Osteoblast (primary cell): Measurements from ENCODE around the gene AZIN2. TPM values are rescaled to one million over a fixed set of nuclear protein-coding genes. Genes with fewer than 3 reads are reported as not detected.

ENCODE experiments used
- DNase-seq: peaks from one replicate; pipeline ENCODE4 v3.0.0; 2011; ENCODE audit warnings: low spot score, mixed read lengths; ENCODE audit not compliant: insufficient read length; ENCODE audit errors: missing footprints
- H2AFZ ChIP-seq: 2 replicates; pipeline ENCODE4 v1.6.0; 2011; ENCODE audit warnings: mild to moderate bottlenecking, low read length
- H3K27ac ChIP-seq: 2 replicates; pipeline ENCODE4 v1.5.1; 2011; ENCODE audit warnings: mild to moderate bottlenecking, low read depth, low read length, moderate library complexity
- H3K27me3 ChIP-seq: 2 replicates; pipeline ENCODE4 v1.6.0; 2012; ENCODE audit warnings: mild to moderate bottlenecking, control low read depth, inconsistent platforms, low read length, moderate library complexity; ENCODE audit not compliant: insufficient read depth
- H3K36me3 ChIP-seq: 2 replicates; pipeline ENCODE4 v1.5.1; 2011; ENCODE audit warnings: mild to moderate bottlenecking, low read length, control low read depth, moderate library complexity; ENCODE audit not compliant: insufficient read depth
- H3K4me1 ChIP-seq: 2 replicates; pipeline ENCODE4 v1.5.1; 2011; ENCODE audit warnings: mild to moderate bottlenecking, low read length, control low read depth, moderate library complexity; ENCODE audit not compliant: insufficient read depth
- H3K4me2 ChIP-seq: 2 replicates; pipeline ENCODE4 v1.6.0; 2011; ENCODE audit warnings: mild to moderate bottlenecking, low read length; ENCODE audit not compliant: insufficient read depth
- H3K4me3 ChIP-seq: fragments of 200-600 bp; sonication (generic); 3 replicates; pipeline ENCODE4 v1.5.1; 2012; ENCODE audit warnings: mild to moderate bottlenecking, low read length, inconsistent platforms; ENCODE audit not compliant: insufficient read depth
- H3K79me2 ChIP-seq: 2 replicates; pipeline ENCODE4 v1.6.0; 2012; ENCODE audit warnings: mild to moderate bottlenecking, low read length, control low read depth, inconsistent platforms; ENCODE audit not compliant: insufficient read depth
- H3K9me3 ChIP-seq: 2 replicates; pipeline ENCODE4 v1.5.1; 2011; ENCODE audit warnings: low read depth, low read length, control low read depth
- H4K20me1 ChIP-seq: 2 replicates; pipeline ENCODE4 v1.6.0; 2012; ENCODE audit warnings: mild to moderate bottlenecking, low read length, control low read depth; ENCODE audit not compliant: insufficient read depth
- total RNA-seq: library from RNA; depleted of rRNA; stranded (reverse); fragments of >200 nt; gene quantifications from 2 replicates; pipeline ENCODE4 v1.2.3, GENCODE V29; 2012
- TF ChIP-seq, protein P1 (sequence below): IDR thresholded peaks from 2 replicates; pipeline ENCODE4 v1.5.1; 2011; ENCODE audit warnings: mild to moderate bottlenecking, low read depth, low read length, moderate library complexity; ENCODE audit errors: extremely low read depth

Gene AZIN2
- total RNA-seq, 1 donor = 18.8 TPM

DNA sequence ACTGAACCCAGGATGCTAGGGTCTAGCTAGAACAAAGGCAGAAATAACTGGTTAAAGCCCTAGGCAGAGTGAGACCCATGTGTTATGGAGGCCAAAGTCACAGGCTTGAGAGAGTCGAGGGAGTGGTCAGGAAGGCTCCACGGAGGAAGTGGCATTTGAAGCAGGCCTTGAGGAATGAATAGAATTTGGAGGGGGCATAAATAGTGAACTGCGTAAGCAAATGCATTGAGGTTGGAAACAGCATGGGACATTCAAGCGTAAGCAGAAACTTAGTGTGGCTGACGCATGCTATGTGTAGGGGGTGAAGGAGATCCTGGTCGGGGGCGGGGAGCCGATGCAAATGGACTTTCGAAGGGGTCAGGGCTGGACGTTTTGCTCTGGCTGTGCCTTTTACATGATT lies 11.5 kb downstream of the AZIN2 start:
- no peak for DNase-seq
- Histone ChIP-seq H3K27ac (no peak overlapping the region), H3K36me3 (no peaks in the 10 kb centered on the region), H3K9me3 (no peaks in the 10 kb centered on the region), H3K27me3 (no peaks in the 10 kb centered on the region), H2AFZ (no peak overlapping the region), H3K4me3 (no peak overlapping the region), H4K20me1 (no peaks in the 10 kb centered on the region), H3K4me1 (peaks cover 17% of the 10 kb centered on the region), H3K79me2 (no peaks in the 10 kb centered on the region), H3K4me2 (no peak overlapping the region)
- TF ChIP-seq, protein P1, sequence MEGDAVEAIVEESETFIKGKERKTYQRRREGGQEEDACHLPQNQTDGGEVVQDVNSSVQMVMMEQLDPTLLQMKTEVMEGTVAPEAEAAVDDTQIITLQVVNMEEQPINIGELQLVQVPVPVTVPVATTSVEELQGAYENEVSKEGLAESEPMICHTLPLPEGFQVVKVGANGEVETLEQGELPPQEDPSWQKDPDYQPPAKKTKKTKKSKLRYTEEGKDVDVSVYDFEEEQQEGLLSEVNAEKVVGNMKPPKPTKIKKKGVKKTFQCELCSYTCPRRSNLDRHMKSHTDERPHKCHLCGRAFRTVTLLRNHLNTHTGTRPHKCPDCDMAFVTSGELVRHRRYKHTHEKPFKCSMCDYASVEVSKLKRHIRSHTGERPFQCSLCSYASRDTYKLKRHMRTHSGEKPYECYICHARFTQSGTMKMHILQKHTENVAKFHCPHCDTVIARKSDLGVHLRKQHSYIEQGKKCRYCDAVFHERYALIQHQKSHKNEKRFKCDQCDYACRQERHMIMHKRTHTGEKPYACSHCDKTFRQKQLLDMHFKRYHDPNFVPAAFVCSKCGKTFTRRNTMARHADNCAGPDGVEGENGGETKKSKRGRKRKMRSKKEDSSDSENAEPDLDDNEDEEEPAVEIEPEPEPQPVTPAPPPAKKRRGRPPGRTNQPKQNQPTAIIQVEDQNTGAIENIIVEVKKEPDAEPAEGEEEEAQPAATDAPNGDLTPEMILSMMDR = no peak

GRCh38 chr1:33093004-33093403 lies 12.1 kb downstream of the AZIN2 start:
- DNase-seq = no peak
- Histone ChIP-seq H3K79me2 (no peaks in the 10 kb centered on the region), H3K27ac (no peak overlapping the region), H2AFZ (no peak overlapping the region), H3K9me3 (no peaks in the 10 kb centered on the region), H3K4me1 (peaks cover 22% of the 10 kb centered on the region), H3K4me2 (no peak overlapping the region), H3K36me3 (no peaks in the 10 kb centered on the region), H3K27me3 (no peaks in the 10 kb centered on the region), H3K4me3 (no peak overlapping the region), H4K20me1 (no peaks in the 10 kb centered on the region)
- TF ChIP-seq, protein P1 = peak; percentile 5

DNA sequence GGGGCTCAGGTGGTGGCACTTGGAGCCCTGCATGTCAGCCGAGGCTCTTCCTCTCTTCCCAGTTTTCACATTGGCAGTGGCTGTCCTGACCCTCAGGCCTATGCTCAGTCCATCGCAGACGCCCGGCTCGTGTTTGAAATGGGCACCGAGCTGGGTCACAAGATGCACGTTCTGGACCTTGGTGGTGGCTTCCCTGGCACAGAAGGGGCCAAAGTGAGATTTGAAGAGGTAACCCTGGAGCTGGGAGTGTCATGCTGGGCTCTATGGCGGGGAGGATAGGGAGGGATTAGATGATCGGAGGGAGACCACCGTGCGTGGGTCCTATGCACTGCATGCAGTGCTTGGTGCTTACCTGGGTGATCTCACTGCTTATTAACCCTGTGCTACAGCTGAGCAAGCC lies 13.5 kb downstream of the AZIN2 start:
- Histone ChIP-seq H3K27ac (no peak overlapping the region), H4K20me1 (no peaks in the 10 kb centered on the region), H3K4me2 (no peak overlapping the region), H3K4me3 (no peak overlapping the region), H3K4me1 (peaks cover 33% of the 10 kb centered on the region), H3K27me3 (no peaks in the 10 kb centered on the region), H2AFZ (no peak overlapping the region), H3K79me2 (no peaks in the 10 kb centered on the region), H3K36me3 (no peaks in the 10 kb centered on the region), H3K9me3 (no peaks in the 10 kb centered on the region)
- TF ChIP-seq, protein P1 = no peak
- DNase-seq = no peak

DNA sequence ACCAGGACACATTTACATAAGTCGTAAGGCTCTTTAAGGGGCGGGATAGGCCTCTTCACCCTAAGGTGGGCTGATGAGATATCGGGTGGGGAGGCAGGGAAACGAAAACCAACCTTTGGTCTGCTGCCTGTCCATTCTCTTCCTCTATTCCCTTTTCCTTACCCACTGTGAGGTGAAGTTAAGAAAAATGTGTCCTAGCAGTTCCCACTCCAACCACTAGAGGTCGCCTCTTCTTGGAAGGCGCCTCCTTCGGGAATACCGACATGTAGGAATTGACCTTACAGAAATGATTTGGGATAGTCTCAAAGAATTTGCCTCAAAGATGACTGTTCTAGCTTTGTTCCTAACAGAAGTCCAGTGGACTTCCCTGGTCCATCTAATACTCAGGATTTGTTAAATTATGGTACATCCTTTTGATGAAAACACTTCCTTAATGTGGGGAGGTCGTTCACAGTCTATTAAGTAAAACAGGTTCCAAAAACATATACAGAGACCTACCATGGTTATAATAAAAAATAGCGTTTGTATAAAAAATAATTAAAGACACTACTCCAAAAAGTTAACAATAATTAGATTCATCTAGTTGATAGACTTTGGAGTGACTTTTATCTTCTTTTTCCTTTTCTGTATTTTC lies 14.1 kb downstream of the AZIN2 start:
- Histone ChIP-seq H3K9me3 (no peaks in the 10 kb centered on the region), H3K4me2 (no peak overlapping the region), H2AFZ (no peak overlapping the region), H3K4me3 (no peak overlapping the region), H3K79me2 (no peaks in the 10 kb centered on the region), H3K27me3 (no peaks in the 10 kb centered on the region), H3K36me3 (no peaks in the 10 kb centered on the region), H4K20me1 (no peaks in the 10 kb centered on the region), H3K4me1 (peaks cover 38% of the 10 kb centered on the region), H3K27ac (no peak overlapping the region)
- DNase-seq = peak; percentile 92
- TF ChIP-seq, protein P1 = peak; percentile 98
